ENCODE measurements around the gene SPDYC. TPM values are rescaled to one million over a fixed set of nuclear protein-coding genes. Genes with fewer than 3 reads are reported as not detected.

SPDYC gene
- total RNA-seq, 1 experiment from 2014 or later: not detected

- Histone ChIP-seq H3K4me3 (no peak overlapping the region), H3K9me3 (replicated peaks) (no peaks in the 10 kb centered on the region), H3K36me3 (no peaks in the 10 kb centered on the region), H3K27ac (no peak overlapping the region), H3K27me3 (replicated peaks) (no peaks in the 10 kb centered on the region), H3K4me1 (replicated peaks) (peaks cover 8% of the 10 kb centered on the region; the same call in 1 of the 2 replicates)
- no peak for DNase-seq (ENCODE audit: low read depth in 1 of 2, low spot score in 2 of 2)
Measured at GRCh38 chr11:65218446-65218845, 48.4 kb downstream of the SPDYC start.

DNA sequence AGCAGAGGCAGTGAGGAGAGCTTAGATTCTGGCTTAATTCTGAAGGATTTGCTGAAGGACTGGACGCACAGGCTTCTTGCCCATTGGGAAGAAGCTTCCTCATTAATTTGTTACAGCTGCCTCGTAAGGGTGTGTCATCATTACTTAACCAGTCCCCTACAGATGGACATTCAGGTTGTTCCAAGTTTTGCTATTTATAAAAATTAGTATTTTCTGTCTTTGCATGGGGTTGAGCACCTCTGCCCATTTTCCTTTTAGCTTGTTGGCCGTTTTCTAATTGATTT lies 49.8 kb downstream of the SPDYC start:
- Histone ChIP-seq H3K4me1 (replicated peaks) (peaks cover 9% of the 10 kb centered on the region), H3K9me3 (replicated peaks) (no peaks in the 10 kb centered on the region), H3K27me3 (replicated peaks) (no peaks in the 10 kb centered on the region), H3K27ac (no peak overlapping the region), H3K36me3 (no peaks in the 10 kb centered on the region), H3K4me3 (no peak overlapping the region)
- no peak for DNase-seq (ENCODE audit: low read depth in 1 of 2, low spot score in 2 of 2)

- no peaks in the 10 kb centered on the region for H3K27me3 ChIP-seq (replicated peaks)
- H3K36me3 ChIP-seq: no peaks in the 10 kb centered on the region
- H3K9me3 ChIP-seq (replicated peaks): no peaks in the 10 kb centered on the region
- DNase-seq (ENCODE audit: low read depth in 1 of 2, low spot score in 2 of 2): no peak
- H3K4me3 ChIP-seq: no peak overlapping the region
- no peak overlapping the region for H3K27ac ChIP-seq
- peaks cover 21% of the 10 kb centered on the region for H3K4me1 ChIP-seq (replicated peaks)
Measured at GRCh38 chr11:65221026-65221425, 51.0 kb downstream of the SPDYC start.

Other genes starting within 250 kb of the SPDYC start
- 20.6 and 30.6 TPM in 2 replicates for gene PPP2R5B, start 245.5 kb upstream of the SPDYC start, total RNA-seq (2014; rRNA removed; shearing (Covaris generic))
- gene GPHA2, start 234.3 kb upstream of the SPDYC start, total RNA-seq (2014; rRNA removed; shearing (Covaris generic)): not detected in 2 replicates
- not detected in 2 replicates for gene MAJIN, start 198.1 kb upstream of the SPDYC start, total RNA-seq (2014; rRNA removed; shearing (Covaris generic))
- gene BATF2, start 173.3 kb upstream of the SPDYC start, total RNA-seq (2014; rRNA removed; shearing (Covaris generic)): not detected in 2 replicates
- gene ARL2, start 156.1 kb upstream of the SPDYC start, total RNA-seq (2014; rRNA removed; shearing (Covaris generic)): 155 and 222 TPM in 2 replicates
- gene SNX15, start 142.8 kb upstream of the SPDYC start, total RNA-seq (2014; rRNA removed; shearing (Covaris generic)): 35.3 and 36.9 TPM in 2 replicates
- gene SAC3D1, start 129.0 kb upstream of the SPDYC start, total RNA-seq (2014; rRNA removed; shearing (Covaris generic)): 35.8 and 69.9 TPM in 2 replicates
- not detected in 2 replicates for gene NAALADL1, start 111.7 kb upstream of the SPDYC start, total RNA-seq (2014; rRNA removed; shearing (Covaris generic))
- 90.2 and 124 TPM in 2 replicates for gene CDCA5, start 86.2 kb upstream of the SPDYC start, total RNA-seq (2014; rRNA removed; shearing (Covaris generic))
- gene ZFPL1, start 86.0 kb upstream of the SPDYC start, total RNA-seq (2014; rRNA removed; shearing (Covaris generic)): 63.7 and 91.9 TPM in 2 replicates
- 387 and 508 TPM in 2 replicates for gene VPS51, start 74.0 kb upstream of the SPDYC start, total RNA-seq (2014; rRNA removed; shearing (Covaris generic))
- gene TM7SF2, start 58.4 kb upstream of the SPDYC start, total RNA-seq (2014; rRNA removed; shearing (Covaris generic)): 1.5 and 2.4 TPM in 2 replicates
- 22.8 and 42.1 TPM in 2 replicates for gene ZNHIT2, start 52.5 kb upstream of the SPDYC start, total RNA-seq (2014; rRNA removed; shearing (Covaris generic))
- 672 and 1,078 TPM in 2 replicates for gene FAU, start 48.1 kb upstream of the SPDYC start, total RNA-seq (2014; rRNA removed; shearing (Covaris generic))
- gene MRPL49, start 47.9 kb upstream of the SPDYC start, total RNA-seq (2014; rRNA removed; shearing (Covaris generic)): 113 and 138 TPM in 2 replicates
- gene SYVN1, start 35.7 kb upstream of the SPDYC start, total RNA-seq (2014; rRNA removed; shearing (Covaris generic)): 15.6 and 20.2 TPM in 2 replicates
- 120 and 177 TPM in 2 replicates for gene CAPN1, start 11.7 kb downstream of the SPDYC start, total RNA-seq (2014; rRNA removed; shearing (Covaris generic))
- gene POLA2, start 91.7 kb downstream of the SPDYC start, total RNA-seq (2014; rRNA removed; shearing (Covaris generic)): 26.8 and 44.2 TPM in 2 replicates
- 10.5 and 16.6 TPM in 2 replicates for gene CDC42EP2, start 144.6 kb downstream of the SPDYC start, total RNA-seq (2014; rRNA removed; shearing (Covaris generic))
- gene DPF2, start 163.6 kb downstream of the SPDYC start, total RNA-seq (2014; rRNA removed; shearing (Covaris generic)): 87.6 and 105 TPM in 2 replicates
- gene TIGD3, start 184.5 kb downstream of the SPDYC start, total RNA-seq (2014; rRNA removed; shearing (Covaris generic)): 0.25 TPM in 1 of 2 replicates, not detected in the other
- gene SLC25A45, start 212.4 kb downstream of the SPDYC start, total RNA-seq (2014; rRNA removed; shearing (Covaris generic)): 3.1 and 5.3 TPM in 2 replicates
- 90.2 and 125 TPM in 2 replicates for gene FRMD8, start 216.4 kb downstream of the SPDYC start, total RNA-seq (2014; rRNA removed; shearing (Covaris generic))